Gastroesophageal sphincter (tissue), 3 donors: ENCODE results near the gene CLEC4M.
"Not testable (repeated sequence)": the region's sequence is repeated elsewhere in the genome, so short reads cannot be mapped to it uniquely, and the experiment has no call there.

ENCODE experiments used
- EP300 ChIP-seq: sonication (generic); formaldehyde crosslinking; IDR thresholded peaks from one replicate; pipeline ENCODE4 v1.6.1; 2017; ENCODE audit warnings: antibody characterized with exemption, mild to moderate bottlenecking
- POLR2A ChIP-seq, 2 donors: fragments of 450-650 bp; IDR thresholded peaks; one replicate each; pipeline ENCODE4 v1.6.1; 2017; ENCODE audit warnings: antibody characterized with exemption in 2 of 2, mild to moderate bottlenecking in 2 of 2, moderate library complexity in 1 of 2
- POLR2AphosphoS5 ChIP-seq: sonication (generic); formaldehyde crosslinking; IDR thresholded peaks from one replicate; pipeline ENCODE4 v1.6.1; 2017; ENCODE audit warnings: antibody characterized with exemption
- TF ChIP-seq, protein P1 (sequence below), 4 experiments: fragments of 200-600 bp in 2 of 4; fragments of 450-650 bp in 2 of 4; sonication (generic) in 1 of 4; IDR thresholded peaks; one replicate each; pipeline ENCODE4 v1.5.1; 2017 to 2019; ENCODE audit warnings: antibody characterized with exemption in 4 of 4, mild to moderate bottlenecking in 2 of 4, moderate library complexity in 2 of 4

DNA sequence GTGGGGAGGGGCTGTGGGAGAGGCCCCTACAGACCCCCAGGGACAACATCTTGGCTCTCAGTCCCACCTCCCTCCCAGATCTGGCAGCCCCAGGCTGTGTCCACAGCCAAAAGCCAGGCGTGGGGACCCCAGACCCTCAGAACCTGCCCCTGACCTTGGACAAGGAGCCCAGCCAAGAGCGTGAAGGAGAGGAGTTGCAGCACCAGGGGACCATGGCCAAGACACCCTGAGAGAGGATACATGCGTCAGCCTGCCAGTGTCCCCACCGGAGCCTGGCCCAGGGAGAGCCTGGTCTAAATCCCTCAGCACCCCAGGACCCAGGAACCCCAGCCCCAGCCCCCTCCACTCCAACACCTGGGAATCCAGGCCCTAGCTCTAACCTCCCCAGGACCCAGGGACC, 16.7 kb upstream of the CLEC4M start:
- TF ChIP-seq, protein P1, sequence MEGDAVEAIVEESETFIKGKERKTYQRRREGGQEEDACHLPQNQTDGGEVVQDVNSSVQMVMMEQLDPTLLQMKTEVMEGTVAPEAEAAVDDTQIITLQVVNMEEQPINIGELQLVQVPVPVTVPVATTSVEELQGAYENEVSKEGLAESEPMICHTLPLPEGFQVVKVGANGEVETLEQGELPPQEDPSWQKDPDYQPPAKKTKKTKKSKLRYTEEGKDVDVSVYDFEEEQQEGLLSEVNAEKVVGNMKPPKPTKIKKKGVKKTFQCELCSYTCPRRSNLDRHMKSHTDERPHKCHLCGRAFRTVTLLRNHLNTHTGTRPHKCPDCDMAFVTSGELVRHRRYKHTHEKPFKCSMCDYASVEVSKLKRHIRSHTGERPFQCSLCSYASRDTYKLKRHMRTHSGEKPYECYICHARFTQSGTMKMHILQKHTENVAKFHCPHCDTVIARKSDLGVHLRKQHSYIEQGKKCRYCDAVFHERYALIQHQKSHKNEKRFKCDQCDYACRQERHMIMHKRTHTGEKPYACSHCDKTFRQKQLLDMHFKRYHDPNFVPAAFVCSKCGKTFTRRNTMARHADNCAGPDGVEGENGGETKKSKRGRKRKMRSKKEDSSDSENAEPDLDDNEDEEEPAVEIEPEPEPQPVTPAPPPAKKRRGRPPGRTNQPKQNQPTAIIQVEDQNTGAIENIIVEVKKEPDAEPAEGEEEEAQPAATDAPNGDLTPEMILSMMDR (IDR thresholded peaks at IDR 0.05) = not testable (repeated sequence)
- TF ChIP-seq POLR2AphosphoS5; POLR2A (IDR thresholded peaks at IDR 0.05); EP300: not testable (repeated sequence)
